Measurements from ENCODE around the gene OSBPL1A.

GRCh38 chr18:24272229-24272525 is 125.4 kb downstream of the OSBPL1A start:
- TF ChIP-seq POLR2A (IDR thresholded peaks at IDR 0.05) (no peak), CTCF (IDR thresholded peaks at IDR 0.05) (no peak)
